Cardiac fibroblast (primary cell): Measurements from ENCODE around the gene TEC.

ENCODE experiments used
- DNase-seq, 2 donors: peaks; one replicate each; pipeline versions ENCODE4 v3.0.0 to v3.0.0-alpha.2; 2010; ENCODE audit warnings: low read depth in 2 of 2
- H3K4me3 ChIP-seq, 2 donors: replicated peaks in 1 of 2; 1 replicate in 1 of 2; 2 replicates in 1 of 2; pipeline ENCODE4 v1.5.1; 2011; ENCODE audit warnings: low read depth in 2 of 2, low read length in 2 of 2, mild to moderate bottlenecking in 2 of 2, moderate library complexity in 1 of 2
- CTCF ChIP-seq: IDR thresholded peaks from one replicate; pipeline ENCODE4 v1.5.1; 2011; ENCODE audit warnings: low read depth, mild to moderate bottlenecking, low read length, inconsistent platforms

TEC gene

GRCh38 chr4:48156423-48156822 lies 113.2 kb downstream of the TEC start:
- TF ChIP-seq CTCF: no peak
- DNase-seq: no peak
- no peak overlapping the region for H3K4me3 ChIP-seq

GRCh38 chr4:48153791-48154550 lies 115.7 kb downstream of the TEC start:
- DNase-seq: no peak
- TF ChIP-seq CTCF: no peak
- no peak overlapping the region for H3K4me3 ChIP-seq

GRCh38 chr4:48152259-48152658 lies 117.4 kb downstream of the TEC start:
- DNase-seq: no peak
- no peak for TF ChIP-seq CTCF
- no peak overlapping the region for H3K4me3 ChIP-seq

- no peak overlapping the region for H3K4me3 ChIP-seq
- no peak for DNase-seq
- TF ChIP-seq CTCF: no peak
Measured at GRCh38 chr4:48149827-48150370, 119.7 kb downstream of the TEC start.

DNA sequence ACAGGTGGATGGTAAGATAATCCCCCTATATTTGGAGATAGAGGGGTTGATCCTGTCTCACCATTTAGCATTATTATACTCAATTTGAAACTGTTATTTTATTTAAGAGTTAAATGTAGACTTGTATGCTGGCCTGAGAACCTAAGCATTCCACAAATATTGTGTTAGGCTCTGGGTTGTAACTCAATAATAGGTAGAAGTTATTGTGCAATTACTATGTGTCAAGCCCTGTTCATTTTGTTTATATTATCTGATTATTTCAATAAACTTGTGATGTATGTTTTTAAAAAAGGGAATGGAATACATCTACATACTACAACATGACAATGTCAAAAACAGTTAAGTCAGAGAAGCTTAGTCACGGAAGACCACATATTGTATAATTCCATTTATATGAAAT lies 122.0 kb downstream of the TEC start:
- TF ChIP-seq CTCF: no peak
- DNase-seq: no peak
- H3K4me3 ChIP-seq: no peak overlapping the region

DNA sequence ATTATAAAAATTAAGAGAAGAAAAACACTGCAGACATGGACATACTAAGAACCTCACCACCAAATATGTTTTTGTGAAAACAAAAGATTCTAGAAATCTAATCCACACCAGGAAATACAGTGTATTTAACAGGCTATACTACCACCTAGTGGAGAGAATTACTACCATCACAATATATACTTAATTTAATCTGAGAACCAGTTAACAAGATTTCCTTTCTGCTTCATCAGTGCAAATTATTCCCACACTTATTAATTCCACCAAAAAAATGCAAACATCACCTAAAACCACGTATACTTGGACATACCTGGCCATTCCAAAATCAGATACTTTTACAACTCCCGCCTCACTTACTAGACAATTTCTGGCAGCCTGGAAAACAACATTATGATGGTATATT lies 128.6 kb downstream of the TEC start:
- no peak overlapping the region for H3K4me3 ChIP-seq
- no peak for TF ChIP-seq CTCF
- peak; percentile 61 to 68 for DNase-seq
